HepG2 (cell line): ENCODE measurements around the gene RARS2. TPM values are rescaled to one million over a fixed set of nuclear protein-coding genes. Genes with fewer than 3 reads are reported as not detected.
A peak's percentile ranks its signal among the peaks of the same experiment; 100 is the strongest.

Experiments
- ATAC-seq: fragments of 200-7000 bp; cut with Tn5 transposase; 3 replicates; pipeline ENCODE4 v1.9.1; 2020; ENCODE audit warnings: mild to moderate bottlenecking, moderate library complexity
- BruUV-seq: library from RNA; stranded (reverse); fragments of 400-500 nt; replicated peaks from 2 replicates; lab custom pipeline; 2021; lab: Mats Ljungman, UMichigan
- CTCF ChIA-PET: fragments of 300-600 bp; formaldehyde crosslinking; extraction: SDS; loops from one replicate; lab custom pipeline; 2021; ENCODE audit warnings: low total read pairs, inconsistent platforms, low intra/inter-chr PET ratio; lab: Yijun Ruan, JAX
- POLR2A ChIA-PET: fragments of 350-600 bp; sonication (Branson Sonifier 250); formaldehyde crosslinking; loops from one replicate; lab custom pipeline; 2020; ENCODE audit warnings: antibody characterized with exemption, inconsistent platforms; lab: Yijun Ruan, JAX
- DNase-seq: peaks from one replicate; pipeline ENCODE4 v3.0.0-alpha.2; 2015; ENCODE audit warnings: low spot score
- FAIRE-seq: peaks from 3 replicates; lab custom pipeline; 2011; peaks lifted over from hg19 to GRCh38; lab: Jason Lieb, UNC
- H2AFZ ChIP-seq: one replicate; pipeline ENCODE4 v1.6.1; 2011; ENCODE audit warnings: low read length, inconsistent platforms
- H3K27ac ChIP-seq: fragments of 300-600 bp; 3 replicates; pipeline ENCODE4 v1.8.0; 2011; ENCODE audit warnings: mixed run types, mild to moderate bottlenecking, mixed read lengths, low read length, inconsistent platforms; ENCODE audit not compliant: insufficient read depth; ENCODE audit errors: extremely low read length
- H3K27me3 ChIP-seq, 2 experiments: fragments of 200-600 bp in 1 of 2; 2 replicates in 1 of 2; 3 replicates in 1 of 2; pipeline versions ENCODE4 v1.6.0 to v1.8.0; 2011; ENCODE audit warnings: low read length in 2 of 2, mild to moderate bottlenecking in 2 of 2, moderate library complexity in 2 of 2, inconsistent platforms in 1 of 2; ENCODE audit not compliant: insufficient read depth in 2 of 2, control insufficient read depth in 1 of 2
- H3K36me3 ChIP-seq, 2 experiments: fragments of 200-600 bp in 1 of 2; replicated peaks in 1 of 2; 2 replicates in 1 of 2; 3 replicates in 1 of 2; pipeline versions ENCODE4 v1.5.1 to v1.8.0; 2011; ENCODE audit warnings: low read length in 2 of 2, inconsistent platforms in 1 of 2; ENCODE audit not compliant: insufficient read depth in 2 of 2, control insufficient read depth in 1 of 2
- H3K4me1 ChIP-seq: 2 replicates; pipeline ENCODE4 v1.5.1; 2012; ENCODE audit warnings: low read length, inconsistent platforms; ENCODE audit not compliant: insufficient read depth
- H3K4me2 ChIP-seq: 2 replicates; pipeline ENCODE4 v1.6.0; 2011; ENCODE audit warnings: low read depth, low read length, inconsistent platforms
- H3K4me3 ChIP-seq, 3 experiments: fragments of 200-600 bp in 1 of 3; sonication (generic), shearing (Covaris generic) in 1 of 3; replicated peaks in 1 of 3; 2 replicates each; pipeline ENCODE4 v1.5.1; 2011 to 2016; ENCODE audit warnings: low read length in 3 of 3, inconsistent platforms in 2 of 3, low read depth in 2 of 3, mild to moderate bottlenecking in 2 of 3, control low read depth in 1 of 3, mixed read lengths in 1 of 3; ENCODE audit not compliant: insufficient read depth in 1 of 3
- H3K79me2 ChIP-seq: one replicate; pipeline ENCODE4 v1.6.1; 2011; ENCODE audit warnings: low read length, inconsistent platforms; ENCODE audit not compliant: insufficient read depth
- H3K9ac ChIP-seq: 2 replicates; pipeline ENCODE4 v1.6.0; 2011; ENCODE audit warnings: mild to moderate bottlenecking, low read depth, low read length, inconsistent platforms; ENCODE audit not compliant: insufficient read depth
- H3K9me3 ChIP-seq: 2 replicates; pipeline ENCODE4 v1.5.1; 2012; ENCODE audit warnings: mild to moderate bottlenecking, low read length
- H4K20me1 ChIP-seq: 2 replicates; pipeline ENCODE4 v1.6.0; 2011; ENCODE audit warnings: inconsistent platforms, mild to moderate bottlenecking, low read length, moderate library complexity; ENCODE audit not compliant: insufficient read depth
- MATR3 ChIP-seq: sonication (generic); formaldehyde crosslinking; IDR thresholded peaks from 2 replicates; pipeline ENCODE4 v1.4.0; 2020; ENCODE audit warnings: missing genetic modification reagents
- PRPF4 ChIP-seq: fragments of 200-400 bp; formaldehyde crosslinking; IDR thresholded peaks from 2 replicates; pipeline ENCODE4 v1.6.1; 2016; ENCODE audit warnings: low read length, low read depth; ENCODE audit not compliant: poor library complexity, severe bottlenecking
- ZNF121 ChIP-seq: sonication (generic); formaldehyde crosslinking; IDR thresholded peaks from 2 replicates; pipeline ENCODE4 v1.5.0; 2020; ENCODE audit warnings: mild to moderate bottlenecking, missing genetic modification reagents
- ZNF484 ChIP-seq: sonication (generic); formaldehyde crosslinking; IDR thresholded peaks from 2 replicates; pipeline ENCODE4 v1.5.1; 2020; ENCODE audit warnings: mild to moderate bottlenecking, low read depth, missing genetic modification reagents, borderline replicate concordance
- ZNF703 ChIP-seq: sonication (generic); formaldehyde crosslinking; IDR thresholded peaks from 2 replicates; pipeline ENCODE4 v1.5.1; 2020; ENCODE audit warnings: missing genetic modification reagents, mild to moderate bottlenecking, moderate library complexity, borderline replicate concordance
- WGBS: methylation state at CpG from one replicate; pipeline ENCODE4 v1.1.6; 2017; ENCODE audit warnings: low lambda C conversion rate; 5-methylcytosine and 5-hydroxymethylcytosine counted together
- in situ Hi-C: cut with HindIII; loops from 2 replicates; pipeline ENCODE4 v1.10.0; 2017; ENCODE audit warnings: low pct_unique_long_range_greater_than_20kb; ENCODE audit not compliant: extremely low pct_ligation_motif_present
- intact Hi-C: fragments of 100-400 bp; cut with micrococcal nuclease; formaldehyde crosslinking; loops from one replicate; pipeline ENCODE4 v1.10.0; 2022; ENCODE audit not compliant: unreplicated experiment
- polyA plus RNA-seq, 8 experiments: library from polyadenylated mRNA; depleted of rRNA in 3 of 8; stranded (reverse) in 7 of 8; unstranded in 1 of 8; fragments of >200 nt; fragmentation: Illumina TruSeq in 4 of 8; extraction: Trizol in 4 of 8; gene quantifications; 2 replicates each; pipeline versions ENCODE4 v1.2.1 to v1.2.3, GENCODE V29; 2011 to 2016; ENCODE audit warnings: low read depth in 4 of 8, missing spikeins in 1 of 8, mixed read lengths in 1 of 8; ENCODE audit not compliant: insufficient read depth in 1 of 8
- total RNA-seq, 5 experiments: library from RNA; depleted of rRNA; stranded (reverse); fragments of >200 nt; fragmentation: Illumina TruSeq; extraction: Trizol; gene quantifications; 2 replicates each; pipeline ENCODE4 v1.2.3, GENCODE V29; 2016; ENCODE audit warnings: low read depth in 1 of 5

RARS2 gene
- total and polyA plus RNA-seq, 2 of the 13 experiments (the other 11 are each of a cell fraction or from before 2014, with no cell fraction given) = 23.4 to 80.1 TPM

DNA sequence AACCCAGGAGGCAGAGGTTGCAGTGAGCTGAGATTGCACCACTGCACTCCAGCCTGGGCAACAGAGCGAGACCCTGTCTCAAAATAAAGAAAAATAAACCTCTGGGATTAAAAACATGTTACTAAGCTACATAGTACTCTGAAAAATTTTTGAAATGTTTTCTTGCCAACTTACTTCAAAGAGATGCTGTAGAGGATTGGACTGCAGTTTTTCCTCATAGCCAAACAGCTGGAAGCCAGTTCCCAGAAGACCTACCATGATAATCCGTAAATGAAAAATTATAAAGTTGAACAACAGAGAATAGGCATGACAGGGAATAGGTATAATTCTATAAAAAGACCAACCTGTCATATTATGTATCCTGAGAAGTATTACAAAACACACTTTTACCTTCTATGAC is 48.0 kb downstream of the RARS2 start:
- Histone ChIP-seq H3K27me3 (no peaks in the 10 kb centered on the region), H3K79me2 (peaks cover 4% of the 10 kb centered on the region), H3K4me1 (peaks cover 9% of the 10 kb centered on the region), H3K36me3 (peaks cover 4 to 63% of the 10 kb centered on the region in 2 experiments), H2AFZ (no peak overlapping the region), H3K4me3 (no peak overlapping the region), H3K27ac (no peak overlapping the region), H3K4me2 (no peak overlapping the region)
- DNase-seq (no peak), FAIRE-seq (no peak), ATAC-seq (no peak)
- POLR2A ChIA-PET = no interaction called here
- intact Hi-C loops = no loop called here
- TF ChIP-seq ZNF484 (CRISPR knock-in tag) (no peak), ZNF703 (no peak), MATR3 (CRISPR knock-in tag) (no peak)
- TF ChIP-seq, all 625 proteins: peak for 0
- CTCF ChIA-PET = no interaction called here
- Histone ChIP-seq H4K20me1 (no peaks in the 10 kb centered on the region), H3K9me3 (no peaks in the 10 kb centered on the region), H3K9ac (no peak overlapping the region)
- WGBS = 98% methylated on average over 2 of the region's 2 CpGs
- no TSS peak for BruUV-seq
- in situ Hi-C loops = no loop called here

DNA sequence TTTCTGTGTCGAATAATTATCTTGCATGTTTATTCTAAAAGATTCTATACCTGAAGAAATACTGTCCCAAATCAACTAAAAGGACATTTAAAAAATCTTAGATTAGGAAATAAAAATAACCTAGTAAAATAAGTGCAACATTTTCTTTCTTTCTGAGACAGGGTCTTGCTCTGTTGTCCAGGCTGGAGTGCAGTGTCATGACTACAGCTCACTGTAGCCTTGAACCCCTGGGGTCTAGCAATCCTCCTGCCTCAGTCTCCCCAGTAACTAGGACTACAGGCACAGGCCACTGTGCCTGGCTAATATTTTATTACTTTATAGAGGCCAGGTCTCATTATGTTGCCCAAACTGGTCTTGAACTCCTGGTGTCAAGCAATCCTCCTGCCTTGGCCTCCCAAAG is 48.7 kb downstream of the RARS2 start:
- intact Hi-C loops (no loop called here), in situ Hi-C loops (no loop called here)
- H2AFZ ChIP-seq = no peak overlapping the region
- peaks cover 4% of the 10 kb centered on the region for H3K79me2 ChIP-seq
- H3K4me1 ChIP-seq = peaks cover 15% of the 10 kb centered on the region
- TF ChIP-seq PRPF4 = no peak
- TF ChIP-seq ZNF121 (CRISPR knock-in tag) = peak; percentile 51
- no peak overlapping the region for H3K9ac ChIP-seq
- BruUV-seq = no TSS peak
- H3K9me3 ChIP-seq = no peaks in the 10 kb centered on the region
- no peaks in the 10 kb centered on the region for H3K27me3 ChIP-seq
- no peak overlapping the region for H3K27ac ChIP-seq
- no peak overlapping the region for H3K4me3 ChIP-seq
- ChIA-PET POLR2A (no interaction called here), CTCF (no interaction called here)
- DNase-seq = no peak
- no peak for ATAC-seq
- WGBS = 100% methylated on average over 1 of the region's 1 CpG
- no peak for FAIRE-seq
- no peak overlapping the region for H3K4me2 ChIP-seq
- H4K20me1 ChIP-seq = no peaks in the 10 kb centered on the region
- H3K36me3 ChIP-seq = peaks cover under 1 to 60% of the 10 kb centered on the region in 2 experiments; a peak in 4 of 5 replicates
